Transverse colon (tissue), 4 donors: ENCODE results near the gene GPR107.

Experiments
- EP300 ChIP-seq: sonication (generic); formaldehyde crosslinking; IDR thresholded peaks from one replicate; pipeline ENCODE4 v1.6.1; 2017; ENCODE audit warnings: antibody characterized with exemption, low read depth
- POLR2A ChIP-seq: fragments of 450-650 bp; IDR thresholded peaks from one replicate; pipeline ENCODE4 v1.6.1; 2016; ENCODE audit warnings: antibody characterized with exemption, mild to moderate bottlenecking, moderate library complexity
- POLR2AphosphoS5 ChIP-seq, 3 donors: sonication (generic); formaldehyde crosslinking; IDR thresholded peaks; one replicate each; pipeline ENCODE4 v1.6.1; 2016; ENCODE audit warnings: antibody characterized with exemption in 3 of 3
- TF ChIP-seq, protein P1 (sequence below), 5 experiments: fragments of 200-600 bp in 3 of 5; fragments of 450-650 bp in 2 of 5; sonication (generic) in 3 of 5; IDR thresholded peaks; 1 replicate in 2 of 5; 2 replicates in 3 of 5; pipeline ENCODE4 v1.5.1; 2016 to 2017; ENCODE audit warnings: antibody characterized with exemption in 5 of 5, inconsistent platforms in 3 of 5, mild to moderate bottlenecking in 2 of 5, moderate library complexity in 1 of 5

DNA sequence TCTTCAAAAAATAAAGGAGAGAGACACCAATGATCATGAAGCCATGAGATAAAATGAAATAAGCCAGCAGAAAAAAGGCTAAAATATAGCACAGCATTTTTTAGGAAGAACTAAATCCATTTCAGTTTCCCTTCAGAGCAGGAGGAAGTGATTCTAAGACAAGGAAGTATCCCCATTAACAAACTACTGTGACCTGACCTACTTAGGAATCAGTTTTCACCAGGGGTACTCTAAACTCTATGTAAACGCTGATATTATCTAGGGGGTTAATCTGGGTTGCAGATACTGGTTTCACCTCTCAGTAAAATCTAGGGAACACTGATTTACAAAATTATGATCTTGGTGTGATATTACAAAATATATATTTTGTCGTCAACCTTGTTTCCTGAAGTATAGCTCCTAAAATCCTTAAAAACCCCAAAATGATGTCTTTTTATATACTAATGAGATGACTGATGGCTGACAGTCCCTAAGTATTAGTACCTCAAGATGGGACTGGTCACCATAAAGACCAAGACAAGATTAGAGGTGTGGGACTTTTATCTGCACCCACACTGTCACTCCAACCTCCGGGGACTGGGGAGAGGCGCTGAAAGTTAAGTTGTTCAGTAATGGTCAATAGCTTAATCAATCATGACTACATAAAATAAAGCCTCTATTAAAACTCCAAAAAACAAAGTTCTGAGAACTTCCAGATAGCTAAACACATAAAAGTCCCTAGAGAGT lies 7.8 kb upstream of the GPR107 start:
- TF ChIP-seq, protein P1, sequence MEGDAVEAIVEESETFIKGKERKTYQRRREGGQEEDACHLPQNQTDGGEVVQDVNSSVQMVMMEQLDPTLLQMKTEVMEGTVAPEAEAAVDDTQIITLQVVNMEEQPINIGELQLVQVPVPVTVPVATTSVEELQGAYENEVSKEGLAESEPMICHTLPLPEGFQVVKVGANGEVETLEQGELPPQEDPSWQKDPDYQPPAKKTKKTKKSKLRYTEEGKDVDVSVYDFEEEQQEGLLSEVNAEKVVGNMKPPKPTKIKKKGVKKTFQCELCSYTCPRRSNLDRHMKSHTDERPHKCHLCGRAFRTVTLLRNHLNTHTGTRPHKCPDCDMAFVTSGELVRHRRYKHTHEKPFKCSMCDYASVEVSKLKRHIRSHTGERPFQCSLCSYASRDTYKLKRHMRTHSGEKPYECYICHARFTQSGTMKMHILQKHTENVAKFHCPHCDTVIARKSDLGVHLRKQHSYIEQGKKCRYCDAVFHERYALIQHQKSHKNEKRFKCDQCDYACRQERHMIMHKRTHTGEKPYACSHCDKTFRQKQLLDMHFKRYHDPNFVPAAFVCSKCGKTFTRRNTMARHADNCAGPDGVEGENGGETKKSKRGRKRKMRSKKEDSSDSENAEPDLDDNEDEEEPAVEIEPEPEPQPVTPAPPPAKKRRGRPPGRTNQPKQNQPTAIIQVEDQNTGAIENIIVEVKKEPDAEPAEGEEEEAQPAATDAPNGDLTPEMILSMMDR (IDR thresholded peaks at IDR 0.05): no peak
- no peak for TF ChIP-seq POLR2A
- no peak for TF ChIP-seq POLR2AphosphoS5 (IDR thresholded peaks at IDR 0.05)
- no peak for TF ChIP-seq EP300
